HUES64 (cell line): ENCODE results near the gene RBM20.
"Not testable (repeated sequence)": the region's sequence is repeated elsewhere in the genome, so short reads cannot be mapped to it uniquely, and the experiment has no call there.

Experiments used
- H3K27ac ChIP-seq: 2 replicates; pipeline ENCODE4 v1.7.0; 2013; ENCODE audit warnings: low read depth, low read length, inconsistent platforms
- H3K27me3 ChIP-seq: 2 replicates; pipeline ENCODE4 v1.6.1; 2013; ENCODE audit warnings: mild to moderate bottlenecking, low read length; ENCODE audit not compliant: insufficient read depth
- H3K36me3 ChIP-seq: 2 replicates; pipeline ENCODE4 v1.6.1; 2013; ENCODE audit warnings: mild to moderate bottlenecking, low read length; ENCODE audit not compliant: insufficient read depth
- H3K4me1 ChIP-seq: 2 replicates; pipeline ENCODE4 v1.6.1; 2013; ENCODE audit warnings: mild to moderate bottlenecking, low read length, moderate library complexity; ENCODE audit not compliant: insufficient read depth
- H3K4me3 ChIP-seq: 2 replicates; pipeline ENCODE4 v1.5.1; 2013; ENCODE audit warnings: mild to moderate bottlenecking, low read length, moderate library complexity
- H3K9ac ChIP-seq: 2 replicates; pipeline ENCODE4 v1.6.1; 2013; ENCODE audit warnings: mild to moderate bottlenecking, low read depth, low read length
- H3K9me3 ChIP-seq: 2 replicates; pipeline ENCODE4 v1.6.1; 2013; ENCODE audit warnings: low read depth, low read length; ENCODE audit not compliant: insufficient read depth
- WGBS: fragments of 150-250, 120-280 bp; methylation state at CpG from one replicate; pipeline ENCODE4 v1.1.7; 2013; ENCODE audit warnings: missing lambda C conversion rate; 5-methylcytosine and 5-hydroxymethylcytosine counted together

RBM20 gene

GRCh38 chr10:110698782-110699201 is 54.7 kb downstream of the RBM20 start:
- no peak overlapping the region for H3K27ac ChIP-seq

GRCh38 chr10:110699859-110700468 is 55.8 kb downstream of the RBM20 start:
- WGBS, result 97% methylated on average over 7 of the region's 10 CpGs
- H3K4me1 ChIP-seq, result peaks cover 15% of the 10 kb centered on the region
- H3K27me3 ChIP-seq, result no peaks in the 10 kb centered on the region
- H3K4me3 ChIP-seq, result no peak overlapping the region
- no peak overlapping the region for H3K9ac ChIP-seq
- H3K36me3 ChIP-seq, result no peaks in the 10 kb centered on the region
- peaks cover 4% of the 10 kb centered on the region; the same call in 1 of the 2 replicates for H3K9me3 ChIP-seq
- H3K27ac ChIP-seq, result no peak overlapping the region

More at GRCh38 chr10:110698782-110699201, 54.7 kb downstream of the RBM20 start:
- Histone ChIP-seq H3K27me3 (no peaks in the 10 kb centered on the region), H3K36me3 (no peaks in the 10 kb centered on the region), H3K4me3 (no peak overlapping the region), H3K9ac (no peak overlapping the region), H3K4me1 (peaks cover 15% of the 10 kb centered on the region), H3K9me3 (no peaks in the 10 kb centered on the region)
- WGBS, result 94% methylated on average over 6 of the region's 6 CpGs

GRCh38 chr10:110700947-110701616 is 56.9 kb downstream of the RBM20 start:
- H3K9me3 ChIP-seq, result peaks cover 4% of the 10 kb centered on the region; the same call in 1 of the 2 replicates
- H3K4me3 ChIP-seq, result no peak overlapping the region
- peak overlapping the region; percentile 5; the same call in 1 of the 2 replicates for H3K27ac ChIP-seq
- no peaks in the 10 kb centered on the region for H3K36me3 ChIP-seq
- H3K4me1 ChIP-seq, result peaks cover 17% of the 10 kb centered on the region
- no peaks in the 10 kb centered on the region for H3K27me3 ChIP-seq
- no peak overlapping the region for H3K9ac ChIP-seq
- WGBS, result 84% methylated on average over 9 of the region's 10 CpGs

- Histone ChIP-seq H3K9me3 (peaks cover 4% of the 10 kb centered on the region; the same call in 1 of the 2 replicates), H3K36me3 (no peaks in the 10 kb centered on the region), H3K9ac (no peak overlapping the region), H3K4me3 (no peak overlapping the region), H3K4me1 (peaks cover 22% of the 10 kb centered on the region), H3K27ac (no peak overlapping the region; the same call in 1 of the 2 replicates), H3K27me3 (no peaks in the 10 kb centered on the region)
- WGBS, result 46% methylated on average over 3 of the region's 3 CpGs
Measured at GRCh38 chr10:110701617-110701971, 57.5 kb downstream of the RBM20 start.

GRCh38 chr10:110704070-110704469 is 59.9 kb downstream of the RBM20 start:
- no peak overlapping the region for H3K27ac ChIP-seq
- H3K4me1 ChIP-seq, result peaks cover 29% of the 10 kb centered on the region
- H3K36me3 ChIP-seq, result no peaks in the 10 kb centered on the region
- peaks cover 4% of the 10 kb centered on the region; the same call in 1 of the 2 replicates for H3K9me3 ChIP-seq
- H3K4me3 ChIP-seq, result no peak overlapping the region
- no peaks in the 10 kb centered on the region for H3K27me3 ChIP-seq
- no peak overlapping the region for H3K9ac ChIP-seq

- peaks cover 29% of the 10 kb centered on the region for H3K4me1 ChIP-seq
- peaks cover 4% of the 10 kb centered on the region; the same call in 1 of the 2 replicates for H3K9me3 ChIP-seq
Measured at GRCh38 chr10:110704906-110705476, 60.9 kb downstream of the RBM20 start.

GRCh38 chr10:110705596-110705995 is 61.5 kb downstream of the RBM20 start:
- H3K36me3 ChIP-seq, H3K4me3 ChIP-seq, H3K27me3 ChIP-seq, H3K9me3 ChIP-seq, H3K27ac ChIP-seq, H3K9ac ChIP-seq: not testable (repeated sequence)
- 81% methylated on average over 3 of the region's 4 CpGs for WGBS
- peaks cover 29% of the 10 kb centered on the region for H3K4me1 ChIP-seq

More at GRCh38 chr10:110704906-110705476, 60.9 kb downstream of the RBM20 start:
- Histone ChIP-seq H3K27me3 (no peaks in the 10 kb centered on the region), H3K36me3 (no peaks in the 10 kb centered on the region), H3K9ac (no peak overlapping the region), H3K4me3 (no peak overlapping the region), H3K27ac (no peak overlapping the region)
- WGBS, result 92% methylated on average over 5 of the region's 5 CpGs

GRCh38 chr10:110706690-110707098 is 62.6 kb downstream of the RBM20 start:
- Histone ChIP-seq H3K4me3 (no peak overlapping the region), H3K36me3 (no peaks in the 10 kb centered on the region), H3K27ac (peak overlapping the region; percentile 10; the same call in 1 of the 2 replicates), H3K9ac (no peak overlapping the region), H3K4me1 (peaks cover 21% of the 10 kb centered on the region), H3K27me3 (no peaks in the 10 kb centered on the region), H3K9me3 (peaks cover 4% of the 10 kb centered on the region; the same call in 1 of the 2 replicates)
- 24% methylated on average over 5 of the region's 5 CpGs for WGBS

GRCh38 chr10:110708776-110709443 is 64.8 kb downstream of the RBM20 start:
- 74% methylated on average over 8 of the region's 8 CpGs for WGBS
- H3K36me3 ChIP-seq, result no peaks in the 10 kb centered on the region
- no peaks in the 10 kb centered on the region for H3K27me3 ChIP-seq
- no peak overlapping the region for H3K27ac ChIP-seq
- H3K4me1 ChIP-seq, result peaks cover 14% of the 10 kb centered on the region
- no peak overlapping the region for H3K4me3 ChIP-seq
- peaks cover 4% of the 10 kb centered on the region; the same call in 1 of the 2 replicates for H3K9me3 ChIP-seq
- no peak overlapping the region for H3K9ac ChIP-seq

GRCh38 chr10:110709444-110709828 is 65.3 kb downstream of the RBM20 start:
- Histone ChIP-seq H3K4me1 (peaks cover 14% of the 10 kb centered on the region), H3K27ac (no peak overlapping the region), H3K9me3 (no peaks in the 10 kb centered on the region), H3K9ac (no peak overlapping the region), H3K4me3 (no peak overlapping the region), H3K27me3 (no peaks in the 10 kb centered on the region), H3K36me3 (no peaks in the 10 kb centered on the region)
- WGBS, result 95% methylated on average over 3 of the region's 3 CpGs
